Measurements from ENCODE around the gene SEPHS2. TPM values are rescaled to one million over a fixed set of nuclear protein-coding genes. Genes with fewer than 3 reads are reported as not detected.
"Not testable (repeated sequence)": the region's sequence is repeated elsewhere in the genome, so short reads cannot be mapped to it uniquely, and the experiment has no call there.

The SEPHS2 gene
- total RNA-seq, 4 donors from 2014 or later: 17.7 to 25.3 (median 23.6) TPM

- no peak overlapping the region for H3K4me3 ChIP-seq (ENCODE audit: low read depth, poor library complexity, severe bottlenecking)
- DNase-seq (ENCODE audit: low spot score in 2 of 2): no peak
- 77 to 82% methylated on average over 4 of the region's 4 CpGs for WGBS, 2 donors
- no peak for TF ChIP-seq CTCF (IDR thresholded peaks at IDR 0.05)
- intact Hi-C loops (cut with DNase I; ENCODE audit: low total_unique reads): no loop called here
Measured at GRCh38 chr16:30397056-30397455, 48.6 kb downstream of the SEPHS2 start.

GRCh38 chr16:30396627-30397026 lies 49.0 kb downstream of the SEPHS2 start:
- DNase-seq (ENCODE audit: low spot score in 2 of 2); H3K4me3 ChIP-seq (ENCODE audit: low read depth, poor library complexity, severe bottlenecking); intact Hi-C loops (cut with DNase I; ENCODE audit: low total_unique reads): not testable (repeated sequence)
- WGBS, 2 donors: 82% methylated on average over 4 of the region's 4 CpGs

- no peak for DNase-seq (ENCODE audit: low spot score in 2 of 2)
- H3K4me3 ChIP-seq (ENCODE audit: low read depth, poor library complexity, severe bottlenecking): peak overlapping the region; percentile 74
- 14 to 15% methylated on average over 13 of the region's 13 CpGs for WGBS, 2 donors
- intact Hi-C loops (cut with DNase I; ENCODE audit: low total_unique reads): no loop called here
- TF ChIP-seq POLR2A (IDR thresholded peaks at IDR 0.05) (no peak), CTCF (IDR thresholded peaks at IDR 0.05) (no peak)
Measured at GRCh38 chr16:30395992-30396585, 49.6 kb downstream of the SEPHS2 start.

- intact Hi-C loops (cut with DNase I; ENCODE audit: low total_unique reads): no loop called here
- DNase-seq (ENCODE audit: low spot score in 2 of 2): peak; percentile 65 to 93
- H3K4me3 ChIP-seq (ENCODE audit: low read depth, poor library complexity, severe bottlenecking): peak within 1 kb of the TSS; percentile 74
- 0 to 1% methylated on average over 19 to 47 of the region's 103 CpGs for WGBS, 2 donors
- no peak for TF ChIP-seq POLR2A (IDR thresholded peaks at IDR 0.05)
- TF ChIP-seq CTCF (IDR thresholded peaks at IDR 0.05): peak in 1 of 3 donors; percentile 40
Measured at GRCh38 chr16:30395155-30395991, 50.3 kb downstream of the SEPHS2 start, which contains the start of gene ZNF48. Gene ZNF48 (plus strand): TSS chr16:30395420. CDS start chr16:30395795, 375 bp downstream.

GRCh38 chr16:30394592-30395154 lies 51.0 kb downstream of the SEPHS2 start:
- intact Hi-C loops (cut with DNase I; ENCODE audit: low total_unique reads): no loop called here
- TF ChIP-seq CTCF (IDR thresholded peaks at IDR 0.05) (no peak), POLR2A (IDR thresholded peaks at IDR 0.05) (no peak)
- 8 to 9% methylated on average over 31 of the region's 31 CpGs for WGBS, 2 donors
- H3K4me3 ChIP-seq (ENCODE audit: low read depth, poor library complexity, severe bottlenecking): peak overlapping the region; percentile 74
- no peak for DNase-seq (ENCODE audit: low spot score in 2 of 2)

Other genes starting within 250 kb of the SEPHS2 start
- gene SULT1A3, start 246.6 kb downstream of the SEPHS2 start, total RNA-seq: 10 to 100 TPM in 2 of 4 donors, 1 to 10 TPM in 2; 2.0 to 19.3 (median 11.3) TPM
- 1 to 10 TPM; 1.4 to 2.4 (median 1.7) TPM for gene NPIPB13, start 197.4 kb downstream of the SEPHS2 start, total RNA-seq
- gene CD2BP2, start 90.6 kb downstream of the SEPHS2 start, total RNA-seq: 10 to 100 TPM; 33.6 to 43.2 (median 38.5) TPM
- gene TBC1D10B, start 75.4 kb downstream of the SEPHS2 start, total RNA-seq: 10 to 100 TPM; 33.2 to 51.8 (median 41.9) TPM
- 1 to 10 TPM in 1 of 4 donors, under 1 TPM in 1, not detected in 2; 0.79 to 2.1 TPM for gene MYL11, start 71.1 kb downstream of the SEPHS2 start, total RNA-seq
- gene SEPTIN1, start 63.3 kb downstream of the SEPHS2 start, total RNA-seq: 1 to 10 TPM in 1 of 4 donors, under 1 TPM in 2, not detected in 1; 0.39 to 1.2 (median 0.91) TPM
- gene ZNF48, start 50.5 kb downstream of the SEPHS2 start, total RNA-seq: 10 to 100 TPM in 3 of 4 donors, 1 to 10 TPM in 1; 8.3 to 15.6 (median 10.5) TPM
- 10 to 100 TPM in 3 of 4 donors, 1 to 10 TPM in 1; 5.9 to 12.8 (median 11.0) TPM for gene ZNF771, start 38.3 kb downstream of the SEPHS2 start, total RNA-seq
- gene DCTPP1, start 15.8 kb downstream of the SEPHS2 start, total RNA-seq: 10 to 100 TPM; 14.7 to 18.8 (median 17.9) TPM
- 1 to 10 TPM; 1.6 to 2.3 (median 1.8) TPM for gene ITGAL, start 26.9 kb upstream of the SEPHS2 start, total RNA-seq
- 10 to 100 TPM; 31.1 to 43.5 (median 41.0) TPM for gene ZNF768, start 80.7 kb upstream of the SEPHS2 start, total RNA-seq
- gene ZNF747, start 89.0 kb upstream of the SEPHS2 start, total RNA-seq: 10 to 100 TPM in 3 of 4 donors, 1 to 10 TPM in 1; 9.9 to 23.7 (median 19.6) TPM
- 10 to 100 TPM in 3 of 4 donors, 1 to 10 TPM in 1; 8.3 to 12.0 (median 10.3) TPM for gene ZNF764, start 112.5 kb upstream of the SEPHS2 start, total RNA-seq
- 10 to 100 TPM; 11.9 to 22.5 (median 16.0) TPM for gene ZNF688, start 125.8 kb upstream of the SEPHS2 start, total RNA-seq
- 10 to 100 TPM in 2 of 4 donors, 1 to 10 TPM in 2; 9.5 to 19.2 (median 10.4) TPM for gene ZNF785, start 139.8 kb upstream of the SEPHS2 start, total RNA-seq
- gene ZNF689, start 164.5 kb upstream of the SEPHS2 start, total RNA-seq: 1 to 10 TPM; 3.2 to 9.1 (median 6.7) TPM
- gene PRR14, start 205.1 kb upstream of the SEPHS2 start, total RNA-seq: 10 to 100 TPM; 23.8 to 67.5 (median 37.1) TPM
- gene FBRS, start 212.6 kb upstream of the SEPHS2 start, total RNA-seq: 100 to 1,000 TPM in 1 of 4 donors, 10 to 100 TPM in 3; 51.0 to 103 (median 58.3) TPM

Measured in lower leg skin (tissue), 4 donors.